ENCODE measurements around the gene EFCAB13.

Gene EFCAB13

GRCh38 chr17:47291242-47291873, 32.4 kb upstream of the EFCAB13 start:
- DNase-seq (ENCODE audit: low read depth), result no peak
- no peak overlapping the region for H3K4me3 ChIP-seq (ENCODE audit: low read length)
- TF ChIP-seq CTCF (conservative IDR thresholded peaks at IDR 0.05; ENCODE audit: low read depth, low read length), result no peak

- no peak overlapping the region for H3K4me3 ChIP-seq (ENCODE audit: low read length)
- no peak for TF ChIP-seq CTCF (conservative IDR thresholded peaks at IDR 0.05; ENCODE audit: low read depth, low read length)
Observed at GRCh38 chr17:47292206-47292605, 31.5 kb upstream of the EFCAB13 start.

GRCh38 chr17:47295037-47295873, 28.5 kb upstream of the EFCAB13 start:
- no peak overlapping the region for H3K4me3 ChIP-seq (ENCODE audit: low read length)
- no peak for TF ChIP-seq CTCF (conservative IDR thresholded peaks at IDR 0.05; ENCODE audit: low read depth, low read length)
- no peak for DNase-seq (ENCODE audit: low read depth)

More at GRCh38 chr17:47292206-47292605, 31.5 kb upstream of the EFCAB13 start:
- no peak for DNase-seq (ENCODE audit: low read depth)

GRCh38 chr17:47295874-47296255, 27.9 kb upstream of the EFCAB13 start:
- TF ChIP-seq CTCF (conservative IDR thresholded peaks at IDR 0.05; ENCODE audit: low read depth, low read length), result no peak

GRCh38 chr17:47297661-47298400, 25.9 kb upstream of the EFCAB13 start:
- no peak for TF ChIP-seq CTCF (conservative IDR thresholded peaks at IDR 0.05; ENCODE audit: low read depth, low read length)
- no peak for DNase-seq (ENCODE audit: low read depth)
- no peak overlapping the region for H3K4me3 ChIP-seq (ENCODE audit: low read length)

More at GRCh38 chr17:47295874-47296255, 27.9 kb upstream of the EFCAB13 start:
- DNase-seq (ENCODE audit: low read depth), result no peak
- H3K4me3 ChIP-seq (ENCODE audit: low read length), result no peak overlapping the region

GRCh38 chr17:47298712-47299111, 25.0 kb upstream of the EFCAB13 start:
- no peak for TF ChIP-seq CTCF (conservative IDR thresholded peaks at IDR 0.05; ENCODE audit: low read depth, low read length)
- DNase-seq (ENCODE audit: low read depth), result no peak
- no peak overlapping the region for H3K4me3 ChIP-seq (ENCODE audit: low read length)
